ENCODE results near the gene USP20.

DNA sequence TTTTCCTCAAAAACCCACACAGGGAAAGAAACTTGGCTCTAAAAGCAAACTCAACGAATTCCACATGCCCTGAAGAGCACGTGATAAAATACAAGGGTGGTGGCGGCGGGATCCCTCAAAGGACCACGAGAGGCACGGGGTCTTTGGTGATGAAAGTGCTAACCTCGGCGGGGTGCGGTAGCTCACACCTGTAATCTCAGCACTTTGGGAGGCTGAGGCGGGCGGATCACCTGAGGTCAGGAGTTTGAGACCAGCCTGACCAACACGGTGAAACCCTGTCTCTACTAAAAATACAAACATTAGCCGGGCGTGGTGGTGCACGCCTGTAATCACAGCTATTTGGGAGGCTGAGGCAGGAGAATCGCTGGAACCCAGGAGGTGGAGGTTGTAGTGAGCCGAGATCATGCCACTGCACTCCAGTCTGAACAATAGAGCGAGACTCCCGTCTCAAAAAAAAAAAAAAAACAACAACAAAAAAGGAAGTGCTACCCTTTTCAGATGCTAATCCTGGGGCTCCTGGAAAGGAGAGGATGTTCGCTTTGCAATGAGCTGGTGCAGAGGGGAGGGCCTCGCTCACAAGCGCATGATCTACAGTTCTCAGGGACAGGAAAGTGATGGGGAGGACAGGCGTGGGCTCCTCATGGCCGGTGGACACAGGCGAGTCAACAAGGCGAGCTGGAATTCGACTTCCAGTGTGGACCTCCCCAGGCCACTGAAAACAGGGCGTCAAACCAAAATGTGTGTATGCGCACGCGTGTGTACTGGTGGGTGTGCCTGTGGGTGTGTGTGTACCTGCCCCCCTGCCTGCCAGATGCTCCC is 54.1 kb downstream of the USP20 start:
- TF ChIP-seq, protein P1, sequence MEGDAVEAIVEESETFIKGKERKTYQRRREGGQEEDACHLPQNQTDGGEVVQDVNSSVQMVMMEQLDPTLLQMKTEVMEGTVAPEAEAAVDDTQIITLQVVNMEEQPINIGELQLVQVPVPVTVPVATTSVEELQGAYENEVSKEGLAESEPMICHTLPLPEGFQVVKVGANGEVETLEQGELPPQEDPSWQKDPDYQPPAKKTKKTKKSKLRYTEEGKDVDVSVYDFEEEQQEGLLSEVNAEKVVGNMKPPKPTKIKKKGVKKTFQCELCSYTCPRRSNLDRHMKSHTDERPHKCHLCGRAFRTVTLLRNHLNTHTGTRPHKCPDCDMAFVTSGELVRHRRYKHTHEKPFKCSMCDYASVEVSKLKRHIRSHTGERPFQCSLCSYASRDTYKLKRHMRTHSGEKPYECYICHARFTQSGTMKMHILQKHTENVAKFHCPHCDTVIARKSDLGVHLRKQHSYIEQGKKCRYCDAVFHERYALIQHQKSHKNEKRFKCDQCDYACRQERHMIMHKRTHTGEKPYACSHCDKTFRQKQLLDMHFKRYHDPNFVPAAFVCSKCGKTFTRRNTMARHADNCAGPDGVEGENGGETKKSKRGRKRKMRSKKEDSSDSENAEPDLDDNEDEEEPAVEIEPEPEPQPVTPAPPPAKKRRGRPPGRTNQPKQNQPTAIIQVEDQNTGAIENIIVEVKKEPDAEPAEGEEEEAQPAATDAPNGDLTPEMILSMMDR (IDR thresholded peaks at IDR 0.05): no peak
- TF ChIP-seq EZH2 (IDR thresholded peaks at IDR 0.05): no peak

Measured in neural progenitor cell (in vitro differentiated cells).